Hindlimb muscle (tissue), 1 donor: ENCODE measurements around the gene EBP. TPM values are rescaled to one million over a fixed set of nuclear protein-coding genes. Genes with fewer than 3 reads are reported as not detected.

ENCODE experiments used
- polyA plus RNA-seq: library from polyadenylated mRNA; unstranded; fragments of 120-200 nt; gene quantifications from one replicate; pipeline ENCODE4 v1.2.1, GENCODE V29; 2013; ENCODE audit not compliant: insufficient read length

EBP gene
- polyA plus RNA-seq, 1 donor = 20.0 TPM

Other genes starting within 250 kb of the EBP start
- gene SSX3, start 165.1 kb upstream of the EBP start, polyA plus RNA-seq = not detected
- not detected for gene SSX4, start 138.3 kb upstream of the EBP start, polyA plus RNA-seq
- gene SSX4B, start 109.8 kb upstream of the EBP start, polyA plus RNA-seq = not detected
- 6.7 TPM for gene SLC38A5, start 51.5 kb upstream of the EBP start, polyA plus RNA-seq
- 26.3 TPM for gene FTSJ1, start 45.6 kb upstream of the EBP start, polyA plus RNA-seq
- gene PORCN, start 12.8 kb upstream of the EBP start, polyA plus RNA-seq = 3.1 TPM
- 8.1 TPM for gene TBC1D25, start 17.9 kb downstream of the EBP start, polyA plus RNA-seq
- 300 TPM for gene RBM3, start 52.7 kb downstream of the EBP start, polyA plus RNA-seq
- gene WDR13, start 75.7 kb downstream of the EBP start, polyA plus RNA-seq = 108 TPM
- 4.2 TPM for gene WAS, start 162.0 kb downstream of the EBP start, polyA plus RNA-seq
- 4.6 TPM for gene SUV39H1, start 174.9 kb downstream of the EBP start, polyA plus RNA-seq
- not detected for gene GLOD5, start 239.9 kb downstream of the EBP start, polyA plus RNA-seq